CD1c-positive myeloid dendritic cell (primary cell): Measurements from ENCODE around the gene FAM3B.
"Not testable (repeated sequence)": the region's sequence is repeated elsewhere in the genome, so short reads cannot be mapped to it uniquely, and the experiment has no call there.

Source experiments
- DNase-seq: peaks from one replicate; pipeline ENCODE4 v3.0.0-alpha.2; 2016; ENCODE audit errors: extremely low spot score

FAM3B gene

DNA sequence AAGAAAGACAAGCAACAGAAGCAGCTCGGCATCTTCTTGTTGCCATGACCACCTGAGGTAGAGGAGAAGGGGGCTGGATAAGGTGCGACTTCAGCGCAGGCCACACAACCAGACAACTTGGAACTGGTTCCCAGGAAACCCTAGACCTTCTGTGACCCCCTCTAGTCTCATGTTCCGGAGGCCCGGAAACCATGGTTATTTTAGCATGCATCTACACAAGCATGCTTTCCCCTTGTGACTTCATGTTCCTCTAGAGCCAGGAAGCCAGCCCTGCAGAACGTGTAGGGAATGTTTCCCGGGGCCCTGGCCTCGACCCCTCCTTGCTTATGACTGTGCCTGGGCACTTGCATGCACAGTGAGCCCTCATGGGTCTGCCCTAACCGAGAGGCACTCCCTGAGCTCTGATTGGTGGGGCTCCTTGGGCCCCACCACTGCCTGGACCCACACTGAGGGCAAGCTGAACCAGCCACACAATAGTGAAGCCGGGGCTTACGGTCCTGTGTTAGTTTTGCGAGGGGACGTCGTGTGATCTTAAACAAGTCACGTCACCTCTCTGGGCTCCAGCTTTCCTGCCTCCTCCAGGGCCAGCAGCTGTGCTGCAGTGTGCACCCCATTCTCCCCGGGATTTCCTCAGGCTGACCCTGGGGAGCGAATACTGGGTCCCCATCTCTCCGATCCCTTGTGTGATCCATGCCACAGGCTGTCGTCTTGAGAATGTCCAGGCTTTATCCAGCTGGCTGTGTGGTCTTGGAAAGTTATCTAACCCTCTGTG, 33.2 kb downstream of the FAM3B start:
- no peak for DNase-seq

- DNase-seq: peak; percentile 15
Observed at GRCh38 chr21:41350436-41351155, 34.0 kb downstream of the FAM3B start.

DNA sequence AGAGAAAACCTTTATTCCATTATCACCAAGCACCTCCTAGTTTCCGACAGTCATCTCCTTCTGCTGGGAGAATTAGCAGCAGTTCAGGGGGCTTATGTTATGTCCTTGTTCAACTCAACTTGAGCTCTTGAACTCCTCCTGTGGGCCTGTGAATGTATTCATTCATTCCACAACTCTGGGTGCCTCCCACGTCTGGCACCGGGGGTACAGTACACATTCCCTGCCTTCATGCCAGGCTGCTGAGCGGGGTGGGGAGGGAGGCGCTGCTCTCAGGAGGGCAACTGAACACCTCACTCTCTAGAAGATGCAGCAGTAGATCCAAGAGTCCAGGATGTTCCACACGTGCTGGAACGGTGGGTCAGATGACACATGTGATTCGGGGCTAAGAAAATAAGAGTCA, 40.9 kb downstream of the FAM3B start:
- no peak for DNase-seq

- no peak for DNase-seq
Observed at GRCh38 chr21:41358193-41359166, 41.9 kb downstream of the FAM3B start.

- DNase-seq: no peak
Observed at GRCh38 chr21:41359286-41359685, 42.7 kb downstream of the FAM3B start.

GRCh38 chr21:41359754-41360071, 43.1 kb downstream of the FAM3B start:
- not testable (repeated sequence) for DNase-seq

GRCh38 chr21:41360072-41360821, 43.6 kb downstream of the FAM3B start:
- no peak for DNase-seq

GRCh38 chr21:41361053-41361785, 44.6 kb downstream of the FAM3B start:
- DNase-seq: no peak

- peak; percentile 93 for DNase-seq
Observed at GRCh38 chr21:41361786-41362604, 45.4 kb downstream of the FAM3B start, which contains the start of gene MX2. TSS of gene MX2 (plus strand) at chr21:41362027. CDS start at chr21:41376907, 14,880 bp downstream.

GRCh38 chr21:41362605-41363369, 46.2 kb downstream of the FAM3B start:
- DNase-seq: no peak

DNA sequence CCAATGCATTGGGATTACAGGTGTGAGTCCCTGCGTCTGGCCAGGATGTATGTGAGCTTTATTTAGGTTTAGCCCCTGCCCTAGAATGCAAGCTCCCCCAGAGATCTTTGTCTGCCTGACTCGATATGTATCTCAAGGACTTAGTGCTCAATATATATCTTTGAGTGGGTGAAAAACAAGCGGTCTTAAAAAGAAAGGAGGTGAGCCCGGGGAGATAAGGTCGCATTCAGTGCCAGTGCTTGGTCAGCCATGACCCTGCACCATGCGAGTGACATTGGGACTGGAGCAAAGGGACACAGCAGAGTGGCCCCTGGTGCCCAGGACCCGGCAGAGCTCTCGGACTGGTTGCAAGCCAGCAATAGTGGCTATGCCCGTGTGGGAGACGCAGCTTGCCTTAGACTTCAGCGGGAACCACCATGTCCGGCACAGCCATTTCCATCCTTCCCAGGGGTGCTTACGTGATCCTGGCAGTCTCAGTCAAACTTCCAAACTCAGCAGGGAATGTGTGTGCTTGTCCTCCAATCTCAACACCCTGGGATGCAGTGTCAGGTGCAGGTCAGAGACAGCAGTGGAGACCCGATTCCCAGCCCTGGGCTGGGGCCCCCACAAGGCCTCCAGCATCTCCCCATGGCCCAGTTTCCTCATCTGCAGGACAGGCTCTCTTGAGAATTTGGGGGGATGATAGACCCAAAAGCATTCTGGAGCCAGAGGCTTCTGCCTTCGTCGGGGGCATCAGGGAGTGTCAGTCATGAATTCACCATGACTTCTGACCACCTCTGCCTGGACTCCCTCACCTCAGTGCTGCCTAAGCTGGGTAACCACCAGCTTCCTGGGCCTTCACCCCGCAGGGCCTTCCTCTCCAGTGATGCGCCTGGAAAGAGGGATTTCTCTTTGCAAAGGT, 47.0 kb downstream of the FAM3B start:
- DNase-seq: no peak

- DNase-seq: no peak
Observed at GRCh38 chr21:41364308-41364707, 47.7 kb downstream of the FAM3B start.

DNA sequence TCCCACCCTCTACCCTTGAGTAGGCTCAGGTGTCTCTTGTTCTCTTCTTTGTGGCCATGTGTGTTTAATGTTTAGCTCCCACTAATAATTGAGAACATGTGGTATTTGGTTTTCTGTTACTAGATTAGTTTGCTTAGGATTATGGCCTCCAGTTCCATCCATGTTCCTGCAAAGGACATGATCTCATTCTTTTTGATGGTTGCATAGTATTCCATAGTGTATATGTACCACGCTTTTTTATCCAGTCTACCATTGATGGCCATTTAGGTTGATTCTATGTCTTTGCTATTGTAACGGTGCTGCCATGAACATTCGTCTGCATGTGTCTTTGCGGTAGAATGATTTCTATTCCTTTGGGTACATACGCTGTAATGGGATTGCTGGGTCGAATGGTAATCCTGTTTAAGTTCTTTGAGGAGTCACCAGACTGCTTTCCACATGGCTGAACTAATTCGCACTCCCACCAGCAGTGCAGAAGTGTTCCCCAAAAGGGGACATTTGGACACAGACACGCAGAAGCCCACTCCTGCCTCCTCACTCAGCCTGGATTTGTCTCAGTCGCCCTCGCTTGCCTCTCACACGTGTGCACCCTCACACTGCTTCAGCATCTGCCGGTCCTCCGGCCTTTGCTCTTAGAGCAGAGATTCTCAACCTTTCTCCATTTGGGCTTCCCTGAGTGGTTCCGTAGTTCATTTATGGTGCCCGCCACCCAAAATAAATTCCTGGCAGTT, 48.9 kb downstream of the FAM3B start:
- no peak for DNase-seq

GRCh38 chr21:41366522-41367151, 50.0 kb downstream of the FAM3B start:
- DNase-seq: peak; percentile 93

DNA sequence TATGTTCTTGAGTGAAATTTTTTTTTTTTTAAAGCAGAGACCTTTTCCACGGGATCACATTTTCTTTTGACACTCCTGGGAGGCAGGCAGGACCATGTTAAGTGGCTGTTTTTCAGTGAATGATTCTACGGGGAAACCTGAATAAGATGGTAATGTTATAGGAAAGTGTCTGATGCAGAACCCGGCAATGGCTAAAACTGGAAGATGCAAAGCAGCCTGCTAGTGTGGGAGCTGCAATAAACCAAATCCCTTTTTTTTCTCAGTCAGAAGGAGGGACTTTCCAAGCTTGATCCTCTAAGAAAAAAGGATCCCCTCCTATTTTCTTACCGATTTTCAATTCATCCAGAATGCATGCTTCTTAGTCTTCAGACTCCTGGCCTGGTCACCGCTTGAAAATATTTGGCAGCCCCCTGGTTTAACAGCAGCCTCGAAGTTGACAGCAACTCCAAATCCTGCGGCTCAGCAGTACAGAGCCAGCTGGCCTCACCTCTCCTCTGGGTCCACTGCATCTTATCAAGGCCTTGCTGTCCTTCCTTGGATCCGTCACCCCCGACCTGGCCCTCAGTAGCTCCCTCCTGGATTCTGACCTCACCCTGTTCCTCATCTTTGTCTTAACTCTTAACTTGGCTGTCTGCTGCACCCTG, 50.8 kb downstream of the FAM3B start:
- DNase-seq: peak; percentile 24
